Right cardiac atrium (tissue), 5 donors: ENCODE measurements around the gene SLC39A11. TPM values are rescaled to one million over a fixed set of nuclear protein-coding genes. Genes with fewer than 3 reads are reported as not detected.
A peak's percentile ranks its signal among the peaks of the same experiment; 100 is the strongest.

Source experiments
- ATAC-seq, 2 donors: fragments of 200-7000 bp; cut with Tn5 transposase; one replicate each; pipeline versions ENCODE4 v1.8.0 to v1.9.1; 2020; ENCODE audit warnings: moderate library complexity in 2 of 2, mild to moderate bottlenecking in 1 of 2
- DNase-seq, 3 donors: peaks; one replicate each; pipeline ENCODE4 v3.0.0-alpha.2; 2020
- H3K27ac ChIP-seq: one replicate; pipeline ENCODE4 v1.5.1; 2013; ENCODE audit warnings: mild to moderate bottlenecking, low read length, control low read depth, moderate library complexity
- H3K27me3 ChIP-seq: one replicate; pipeline ENCODE4 v1.6.1; 2013; ENCODE audit not compliant: control insufficient read depth, insufficient read depth
- H3K4me1 ChIP-seq: one replicate; pipeline ENCODE4 v1.6.1; 2013; ENCODE audit warnings: low read length; ENCODE audit not compliant: control insufficient read depth, insufficient read depth
- H3K4me3 ChIP-seq: one replicate; pipeline ENCODE4 v1.5.1; 2013; ENCODE audit warnings: low read length, control low read depth
- H3K9me3 ChIP-seq: one replicate; pipeline ENCODE4 v1.6.1; 2013; ENCODE audit warnings: low read length; ENCODE audit not compliant: control insufficient read depth
- WGBS: extraction: QIAGEN DNeasy Blood & Tissue Kit; methylation state at CpG from one replicate; pipeline ENCODE4 v1.1.7; 2013; 5-methylcytosine and 5-hydroxymethylcytosine counted together
- intact Hi-C, 4 donors: fragments of 100-400 bp; cut with DNase I; formaldehyde crosslinking; loops; one replicate each; pipeline versions ENCODE4 v1.11.0 to v1.14.0; 2022 to 2023
- polyA plus RNA-seq: library from polyadenylated mRNA; stranded (reverse); fragments of 200-250 nt; gene quantifications from one replicate; pipeline ENCODE4 v1.2.3, GENCODE V29; 2013
- total RNA-seq, 4 donors: library from RNA; stranded (reverse); fragmentation: NEBNext Ultra II Directional; extraction: Animal tissue kit (Norgen Biotek cat#: 25700); gene quantifications; one replicate each; pipeline ENCODE4 v1.2.1, GENCODE V29; 2021
- donor health status: healthy with polysubstance abuse.
- donor health status: DM: no; HTN: yes; CAD: no.
- donor health status: DM: no; HTN: no; CAD: no.
- donor health status: DM: no; HTN: yes; CAD: no; lungs with severe emphysema.
- donor health status: DM: yes; HTN: yes; CAD: no.

SLC39A11 gene
- total and polyA plus RNA-seq, 5 donors = 3.2 to 12.6 (median 9.9) TPM

DNA sequence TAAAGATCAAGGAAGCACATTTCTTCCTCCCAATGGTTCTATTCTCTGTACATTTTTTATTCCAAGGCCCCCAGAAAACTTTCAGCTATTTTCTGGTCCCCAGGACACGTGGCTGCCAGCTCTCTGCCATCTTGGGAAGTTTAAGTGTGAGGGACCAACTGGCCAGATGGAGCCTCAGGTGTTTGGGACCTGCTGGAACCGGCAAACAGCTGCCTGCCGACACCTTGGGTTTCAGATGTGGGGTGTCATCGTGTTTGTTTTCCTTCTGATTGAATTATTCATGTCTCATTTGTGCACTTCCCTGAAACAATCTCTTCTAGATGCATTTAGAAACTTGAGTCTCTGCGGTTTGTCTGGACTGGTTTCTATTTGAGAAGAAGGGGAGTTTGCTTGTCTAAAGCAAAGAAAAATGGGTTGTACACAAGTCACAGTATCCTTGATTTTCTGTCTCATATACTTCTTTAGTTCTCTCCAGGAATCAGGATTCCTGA, 386.5 kb downstream of the SLC39A11 start:
- Histone ChIP-seq H3K27ac (no peak overlapping the region), H3K9me3 (peaks cover 2% of the 10 kb centered on the region), H3K4me1 (no peaks in the 10 kb centered on the region), H3K4me3 (no peak overlapping the region), H3K27me3 (no peaks in the 10 kb centered on the region)
- intact Hi-C loops = no loop called here
- WGBS = 85% methylated on average over 5 of the region's 5 CpGs
- DNase-seq (no peak), ATAC-seq (no peak)

GRCh38 chr17:72702998-72703397, 389.5 kb downstream of the SLC39A11 start:
- 86% methylated on average over 4 of the region's 4 CpGs for WGBS
- intact Hi-C loops = no loop called here
- ATAC-seq (no peak), DNase-seq (no peak)
- H3K4me1 ChIP-seq = no peaks in the 10 kb centered on the region
- no peak overlapping the region for H3K27ac ChIP-seq
- H3K4me3 ChIP-seq = no peak overlapping the region
- H3K9me3 ChIP-seq = peaks cover 2% of the 10 kb centered on the region
- H3K27me3 ChIP-seq = no peaks in the 10 kb centered on the region

- ATAC-seq = no peak
- Histone ChIP-seq H3K4me3 (no peak overlapping the region), H3K9me3 (no peaks in the 10 kb centered on the region), H3K4me1 (no peaks in the 10 kb centered on the region), H3K27me3 (no peaks in the 10 kb centered on the region), H3K27ac (no peak overlapping the region)
- WGBS = 66% methylated on average over 6 of the region's 6 CpGs
- no peak for DNase-seq
- intact Hi-C loops = no loop called here
Measured at GRCh38 chr17:72702136-72702735, 390.3 kb downstream of the SLC39A11 start.

- H3K4me3 ChIP-seq = no peak overlapping the region
- ATAC-seq (no peak), DNase-seq (no peak)
- no peaks in the 10 kb centered on the region for H3K27me3 ChIP-seq
- H3K9me3 ChIP-seq = no peaks in the 10 kb centered on the region
- WGBS = 87% methylated on average over 3 of the region's 3 CpGs
- H3K27ac ChIP-seq = no peak overlapping the region
- intact Hi-C loops = no loop called here
- H3K4me1 ChIP-seq = no peaks in the 10 kb centered on the region
Measured at GRCh38 chr17:72700226-72700625, 392.3 kb downstream of the SLC39A11 start.

- no peaks in the 10 kb centered on the region for H3K4me1 ChIP-seq
- WGBS = 65% methylated on average over 4 of the region's 4 CpGs
- DNase-seq (peak; percentile 73 to 80 (median 76)), ATAC-seq (peak; percentile 80 to 89)
- H3K27ac ChIP-seq = no peak overlapping the region
- H3K27me3 ChIP-seq = no peaks in the 10 kb centered on the region
- no peak overlapping the region for H3K4me3 ChIP-seq
- intact Hi-C loops = no loop called here
- no peaks in the 10 kb centered on the region for H3K9me3 ChIP-seq
Measured at GRCh38 chr17:72699545-72699944, 392.9 kb downstream of the SLC39A11 start.

DNA sequence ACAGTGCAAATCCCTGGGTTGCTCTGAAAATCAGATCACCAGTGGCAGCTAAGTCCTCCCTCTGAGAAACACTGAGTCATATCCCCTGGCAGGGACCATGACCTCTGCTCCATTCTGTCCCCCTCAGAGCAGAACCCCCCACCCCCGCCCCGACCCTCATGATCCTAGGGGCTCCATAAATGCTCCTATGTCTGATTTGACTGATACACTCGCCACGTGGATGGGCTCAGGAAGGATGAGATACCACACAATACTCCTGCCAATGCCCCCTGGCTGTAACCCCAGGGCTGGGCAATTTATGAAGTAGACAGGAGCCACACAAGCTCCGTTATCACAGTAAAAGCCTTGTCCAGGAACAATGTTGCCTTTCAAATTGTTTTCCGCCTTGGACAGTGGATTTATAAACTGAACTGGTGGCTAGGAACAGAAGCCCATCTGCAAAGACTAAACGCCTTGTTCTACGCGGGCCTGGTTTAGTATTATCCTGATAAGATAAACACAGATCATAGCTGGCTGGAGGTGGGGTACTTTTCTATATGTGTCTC, 394.8 kb downstream of the SLC39A11 start:
- no peaks in the 10 kb centered on the region for H3K9me3 ChIP-seq
- H3K4me3 ChIP-seq = no peak overlapping the region
- H3K27me3 ChIP-seq = no peaks in the 10 kb centered on the region
- no peak for DNase-seq
- 53% methylated on average over 9 of the region's 9 CpGs for WGBS
- no peak overlapping the region for H3K27ac ChIP-seq
- intact Hi-C loops = no loop called here
- ATAC-seq = no peak
- no peaks in the 10 kb centered on the region for H3K4me1 ChIP-seq

DNA sequence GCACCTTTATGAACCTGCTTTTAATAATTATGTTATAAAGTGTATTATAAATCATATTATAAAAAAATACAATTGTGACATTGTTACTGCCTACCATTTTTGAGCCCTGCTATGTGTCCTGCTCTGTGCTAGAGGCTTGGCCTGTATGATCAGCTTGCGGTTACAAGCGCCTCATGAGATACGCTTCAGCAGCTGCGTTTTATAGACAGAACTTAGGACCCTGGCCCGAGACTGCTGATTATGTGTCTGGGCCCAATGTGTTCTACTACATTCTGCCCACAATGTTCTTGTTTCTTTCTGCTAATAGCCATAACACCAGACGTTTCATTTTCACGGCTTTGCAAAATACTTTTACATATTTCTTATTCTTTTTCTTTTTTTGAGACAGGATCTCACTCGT, 395.8 kb downstream of the SLC39A11 start:
- intact Hi-C loops = no loop called here
- WGBS = 85% methylated on average over 8 of the region's 8 CpGs
- DNase-seq (no peak), ATAC-seq (no peak)
- Histone ChIP-seq H3K27me3 (no peaks in the 10 kb centered on the region), H3K4me1 (no peaks in the 10 kb centered on the region), H3K4me3 (no peak overlapping the region), H3K27ac (no peak overlapping the region), H3K9me3 (no peaks in the 10 kb centered on the region)

- 95% methylated on average over 9 of the region's 9 CpGs for WGBS
- H3K4me1 ChIP-seq = no peaks in the 10 kb centered on the region
Measured at GRCh38 chr17:72696156-72696555, 396.3 kb downstream of the SLC39A11 start.

DNA sequence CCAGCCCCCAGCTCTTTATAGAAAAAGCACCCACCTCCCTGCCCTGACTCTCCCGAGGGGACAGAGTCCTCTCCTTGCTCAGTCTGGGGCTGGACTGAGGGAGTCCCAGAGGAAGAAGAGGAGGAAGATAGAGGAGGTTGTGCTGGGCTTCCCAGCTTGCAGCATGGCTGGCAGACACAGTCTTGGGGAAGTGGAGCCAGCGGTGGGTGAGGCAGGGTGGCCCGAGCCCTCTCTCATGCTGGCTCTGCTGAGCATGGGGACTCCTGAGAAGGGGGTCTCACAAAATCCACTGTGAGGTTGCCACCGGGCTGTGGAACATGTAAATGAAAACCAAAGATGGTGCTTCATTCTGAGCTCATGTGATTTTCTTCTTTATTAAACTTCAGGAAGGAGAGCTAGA, 398.5 kb downstream of the SLC39A11 start:
- DNase-seq = no peak
- H3K27me3 ChIP-seq = no peaks in the 10 kb centered on the region
- no peak overlapping the region for H3K4me3 ChIP-seq
- no peak for ATAC-seq
- 94% methylated on average over 4 of the region's 4 CpGs for WGBS
- intact Hi-C loops = no loop called here
- H3K9me3 ChIP-seq = no peaks in the 10 kb centered on the region
- H3K4me1 ChIP-seq = no peaks in the 10 kb centered on the region
- no peak overlapping the region for H3K27ac ChIP-seq

More at GRCh38 chr17:72696156-72696555, 396.3 kb downstream of the SLC39A11 start:
- Histone ChIP-seq H3K9me3 (no peaks in the 10 kb centered on the region), H3K4me3 (no peak overlapping the region), H3K27me3 (no peaks in the 10 kb centered on the region), H3K27ac (no peak overlapping the region)
- intact Hi-C loops = no loop called here
- no peak for ATAC-seq
- DNase-seq = no peak

DNA sequence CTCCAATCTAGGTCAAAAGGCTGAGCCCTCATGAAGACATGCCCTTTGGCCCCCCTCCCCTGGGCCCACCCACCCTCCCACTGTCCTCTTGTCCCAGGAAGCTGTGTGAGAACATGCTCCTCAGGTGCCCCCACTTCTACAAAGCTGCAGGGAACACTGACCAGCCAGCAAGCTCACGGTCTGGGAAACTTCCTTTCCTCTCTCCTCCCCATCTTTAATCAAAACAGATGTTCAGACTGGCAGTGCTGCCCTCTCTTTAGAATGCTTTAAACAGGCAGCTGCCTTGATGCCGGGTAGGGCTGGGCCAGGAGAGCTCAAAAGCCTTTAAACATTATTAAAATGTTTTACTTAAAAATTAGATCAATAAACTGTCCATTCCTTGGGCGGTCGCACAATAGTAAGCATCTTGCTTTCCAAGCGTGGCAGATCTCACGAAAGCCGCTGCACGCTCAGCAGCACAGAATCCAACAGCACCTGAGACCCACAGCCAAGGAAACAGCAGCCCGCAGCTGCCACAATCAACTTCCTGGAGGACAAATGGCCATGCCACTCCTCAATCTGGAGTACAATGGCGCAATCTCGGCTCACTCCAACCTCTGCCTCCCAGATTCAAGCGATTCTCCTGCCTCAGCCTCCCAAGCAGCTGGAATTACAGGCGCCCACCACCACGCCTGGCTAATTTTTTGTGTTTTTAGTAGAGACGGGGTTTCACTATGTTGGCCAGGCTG, 399.2 kb downstream of the SLC39A11 start:
- no peak for DNase-seq
- H3K27me3 ChIP-seq = no peaks in the 10 kb centered on the region

DNA sequence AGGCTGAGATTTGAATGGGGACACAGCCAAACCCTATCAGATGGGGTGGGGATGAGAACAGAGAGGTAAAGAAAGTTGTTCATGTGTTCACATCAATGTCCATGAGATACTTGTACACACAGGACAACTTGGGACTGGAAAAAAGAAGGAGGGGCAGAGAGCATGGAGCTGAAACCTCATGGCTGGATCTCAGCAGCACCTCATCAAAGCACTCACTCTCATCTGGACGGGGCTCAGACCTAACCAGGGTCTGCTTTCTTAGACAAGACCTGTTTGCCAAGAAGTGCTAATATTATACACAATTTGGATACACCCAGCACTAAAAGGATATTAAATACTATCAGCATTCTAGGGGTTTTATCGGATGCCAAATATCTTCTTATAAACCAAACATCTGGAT, 399.8 kb downstream of the SLC39A11 start:
- Histone ChIP-seq H3K9me3 (no peaks in the 10 kb centered on the region), H3K4me1 (no peaks in the 10 kb centered on the region), H3K27me3 (no peaks in the 10 kb centered on the region), H3K4me3 (no peak overlapping the region), H3K27ac (no peak overlapping the region)
- DNase-seq (no peak), ATAC-seq (no peak)
- intact Hi-C loops = no loop called here
- WGBS = 68% methylated on average over 2 of the region's 2 CpGs

More for the DNA sequence above, 399.2 kb downstream of the SLC39A11 start:
- no peaks in the 10 kb centered on the region for H3K4me1 ChIP-seq
- no peaks in the 10 kb centered on the region for H3K9me3 ChIP-seq
- intact Hi-C loops = no loop called here
- no peak overlapping the region for H3K27ac ChIP-seq
- H3K4me3 ChIP-seq = no peak overlapping the region
- ATAC-seq = no peak
- WGBS = 90% methylated on average over 15 of the region's 15 CpGs
